Activated CD8-positive, alpha-beta memory T cell treated with anti-CD3 and anti-CD28 coated beads for 36 hours (primary cell): ENCODE measurements around the gene NUP214. TPM values are rescaled to one million over a fixed set of nuclear protein-coding genes. Genes with fewer than 3 reads are reported as not detected.

Source experiments
- CTCF ChIA-PET: fragments of 350-600 bp; sonication (Branson Sonifier 250); formaldehyde crosslinking; loops from one replicate; lab custom pipeline; 2021; ENCODE audit warnings: antibody characterized with exemption; lab: Charles Lee
- POLR2A ChIA-PET: fragments of 350-600 bp; sonication (Branson Sonifier 250); formaldehyde crosslinking; loops from one replicate; lab custom pipeline; 2021; ENCODE audit warnings: antibody characterized with exemption; lab: Charles Lee
- total RNA-seq, 2 experiments: library from RNA; stranded (reverse); gene quantifications; one replicate each; pipeline ENCODE4 v1.2.3, GENCODE V29; 2021

The NUP214 gene
- total RNA-seq = 10 to 100 TPM; 59.0 to 68.4 TPM

DNA sequence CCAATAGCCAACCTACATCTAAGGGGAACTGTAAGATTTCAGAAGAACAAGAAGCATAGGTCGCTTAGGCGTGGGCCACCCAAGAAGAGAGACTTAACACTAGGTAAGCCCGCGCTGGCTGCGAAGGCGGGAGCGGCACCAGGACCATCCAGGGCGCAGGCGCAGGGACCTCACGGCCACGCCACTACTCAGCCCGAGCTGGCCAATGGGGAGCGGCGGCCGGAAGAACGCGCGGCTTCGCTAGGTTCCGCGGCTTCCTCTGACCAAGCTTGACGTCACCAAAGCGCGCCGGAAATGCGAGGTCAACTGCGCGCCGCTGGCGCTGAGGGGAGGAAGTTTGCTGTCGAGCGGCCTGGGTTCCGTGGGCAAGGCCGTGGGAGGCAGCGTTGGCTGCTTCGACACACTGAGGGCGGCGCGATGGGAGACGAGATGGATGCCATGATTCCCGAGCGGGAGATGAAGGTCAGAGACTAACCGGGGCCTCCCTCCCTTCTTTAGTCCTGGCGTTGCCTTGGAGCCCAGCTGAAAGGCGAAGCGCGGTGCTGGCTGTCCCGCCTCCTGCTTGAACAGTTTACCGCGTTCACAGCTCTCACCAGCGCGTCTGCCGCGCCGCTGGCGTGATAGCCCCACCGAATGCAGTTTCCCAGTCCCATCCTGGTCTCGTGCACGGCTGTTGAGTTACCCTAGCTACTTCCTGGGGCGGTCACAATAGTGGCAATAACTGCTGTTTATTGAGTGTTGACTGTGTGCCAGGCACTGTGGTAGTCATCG, at the start of gene NUP214:
TSS of gene NUP214 (plus strand) at position 299 of the 771 bp plus-strand sequence. CDS start at position 418, 119 bp downstream.
- CTCF ChIA-PET = interaction anchor here (0.6 to 1.0 kb wide), 3 partner anchors 18 to 420 kb away, joined by 3 read pairs; no protein-coding TSS in a partner anchor
- POLR2A ChIA-PET = interaction anchor here (0.5 to 1.8 kb wide), 7 partner anchors 8 to 794 kb away, joined by 3 to 12 read pairs (median 5); no protein-coding TSS in a partner anchor

DNA sequence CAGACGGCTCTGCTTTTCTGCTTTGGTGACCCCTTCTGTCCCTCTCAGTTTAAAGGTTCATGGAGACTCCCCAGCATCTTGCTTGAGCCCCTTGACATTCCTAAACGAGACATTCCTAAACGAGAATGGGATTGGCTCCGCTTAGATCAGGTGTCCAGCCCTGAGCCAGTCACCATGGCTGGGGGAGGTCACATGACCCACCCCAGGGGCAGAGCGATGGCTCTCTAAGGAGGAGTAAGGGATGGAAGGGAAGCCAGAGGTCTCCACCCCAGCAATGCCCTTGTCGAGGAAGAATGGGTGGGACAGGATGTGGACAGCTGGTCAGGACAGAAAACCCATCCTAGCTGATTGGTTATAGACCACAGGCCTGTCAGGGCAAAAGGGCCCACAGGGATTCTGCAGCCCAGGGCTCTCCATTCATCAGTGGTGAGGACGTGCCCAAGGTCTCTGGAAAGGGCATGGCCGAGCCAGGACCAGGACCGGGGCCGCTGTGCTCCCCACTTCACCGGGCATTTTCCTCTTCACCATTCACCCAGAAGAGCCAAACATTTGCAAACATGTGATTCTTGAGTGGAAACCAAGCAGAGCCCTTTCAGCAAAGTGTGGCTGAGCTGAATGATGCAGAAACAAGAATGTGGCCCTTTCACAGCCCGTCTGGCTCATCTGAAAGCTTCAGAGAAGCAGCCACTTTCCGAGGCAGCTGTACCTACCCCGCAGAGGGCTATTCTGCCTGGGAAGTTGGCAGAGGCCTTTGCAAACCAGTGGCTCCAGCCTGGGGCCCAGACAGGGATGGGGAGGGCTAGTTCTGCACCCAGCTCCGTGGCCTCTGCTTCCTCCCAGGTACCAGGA, 48.8 kb upstream of the NUP214 start:
- POLR2A ChIA-PET = no interaction called here

DNA sequence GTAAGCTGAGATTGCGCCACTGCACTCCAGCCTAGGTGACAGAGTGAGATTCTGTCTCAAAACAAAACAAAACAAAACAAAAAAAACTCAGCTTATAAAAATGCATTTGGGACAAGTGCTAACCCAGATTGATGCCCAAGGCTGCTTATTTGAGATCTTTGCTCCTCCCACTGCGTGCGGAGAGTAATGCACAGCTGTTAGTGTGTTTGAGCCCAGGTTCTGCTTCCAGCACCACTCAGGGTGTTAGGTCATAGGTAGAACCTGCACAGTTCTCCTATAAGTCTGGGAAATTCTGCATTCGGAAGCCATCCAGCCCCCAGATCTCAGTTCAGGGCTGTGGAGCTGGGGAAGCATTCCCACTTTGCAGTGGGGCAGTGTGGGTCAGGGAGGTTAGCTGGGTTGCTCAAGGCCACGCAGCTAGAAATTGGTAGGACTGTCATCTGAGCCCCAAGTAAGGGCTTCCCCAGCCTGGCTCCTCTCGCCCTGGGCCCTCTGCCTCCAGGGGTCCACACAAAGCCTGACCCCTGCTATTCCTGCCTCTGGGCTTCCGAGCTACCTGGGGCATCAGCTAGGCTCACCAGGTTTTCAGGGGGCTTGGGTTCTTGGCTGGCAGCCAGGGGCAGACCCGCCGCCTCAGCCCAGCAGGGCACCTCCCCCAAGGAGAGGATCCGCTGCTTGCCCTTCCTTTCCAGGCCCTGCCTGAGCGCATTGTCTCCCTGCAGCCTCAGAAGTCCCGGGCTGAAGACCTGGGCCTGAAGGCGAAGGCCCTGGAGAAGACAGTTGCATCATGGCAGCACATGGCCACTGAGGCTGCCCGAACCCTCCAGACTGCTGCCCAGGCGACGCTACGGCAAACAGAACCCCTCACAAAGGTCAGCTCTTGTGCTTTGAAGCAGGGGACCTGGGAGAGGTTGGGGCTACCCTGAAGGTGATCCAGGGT, 46.7 kb upstream of the NUP214 start:
- POLR2A ChIA-PET = no interaction called here
- CTCF ChIA-PET = interaction anchor here (0.6 kb wide), 1 partner anchor 31 kb away, joined by 4 read pairs; no protein-coding TSS in a partner anchor

More for the DNA sequence above, 48.8 kb upstream of the NUP214 start:
- CTCF ChIA-PET = interaction anchor here (1.0 kb wide), 1 partner anchor 19 kb away, joined by 3 read pairs; no protein-coding TSS in a partner anchor

DNA sequence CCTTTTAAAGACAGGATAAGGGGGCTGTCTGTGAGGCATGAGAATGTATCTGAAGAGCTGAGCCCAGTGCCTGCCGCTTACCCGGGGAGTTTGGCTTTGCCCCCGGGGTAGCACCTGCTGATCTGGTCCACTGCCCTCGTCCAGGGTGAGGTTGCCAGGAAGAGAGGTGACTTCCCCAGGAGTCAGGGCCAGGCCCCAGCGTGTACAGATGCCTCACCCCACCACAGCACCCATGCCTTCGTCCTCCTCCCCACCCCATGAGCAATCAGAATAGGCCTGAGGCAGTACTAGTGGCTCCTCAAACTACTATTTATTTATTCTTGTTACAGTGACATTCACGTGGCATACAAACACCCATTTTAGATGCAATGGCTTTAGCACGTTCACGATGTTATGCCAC, 44.8 kb upstream of the NUP214 start:
- CTCF ChIA-PET = no interaction called here

DNA sequence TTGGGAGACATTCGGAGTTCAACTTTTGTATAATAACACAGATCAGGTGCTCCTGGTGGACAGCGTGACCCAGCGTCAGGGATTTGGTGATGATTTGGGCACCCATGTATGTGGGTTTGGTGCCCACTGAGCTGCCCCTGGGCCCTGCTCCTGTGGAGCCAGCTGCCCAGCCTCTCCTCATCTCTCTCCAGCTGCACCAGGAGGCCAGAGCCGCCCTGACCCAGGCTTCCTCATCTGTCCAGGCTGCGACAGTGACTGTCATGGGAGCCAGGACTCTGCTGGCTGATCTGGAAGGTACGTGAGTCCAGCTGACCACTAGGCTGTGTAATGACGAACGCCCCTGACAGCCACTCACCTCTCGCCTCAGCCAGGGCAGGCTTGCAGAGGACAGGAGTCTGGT, 43.5 kb upstream of the NUP214 start:
- ChIA-PET CTCF (no interaction called here), POLR2A (no interaction called here)

More for the DNA sequence above, 44.8 kb upstream of the NUP214 start:
- POLR2A ChIA-PET = no interaction called here

DNA sequence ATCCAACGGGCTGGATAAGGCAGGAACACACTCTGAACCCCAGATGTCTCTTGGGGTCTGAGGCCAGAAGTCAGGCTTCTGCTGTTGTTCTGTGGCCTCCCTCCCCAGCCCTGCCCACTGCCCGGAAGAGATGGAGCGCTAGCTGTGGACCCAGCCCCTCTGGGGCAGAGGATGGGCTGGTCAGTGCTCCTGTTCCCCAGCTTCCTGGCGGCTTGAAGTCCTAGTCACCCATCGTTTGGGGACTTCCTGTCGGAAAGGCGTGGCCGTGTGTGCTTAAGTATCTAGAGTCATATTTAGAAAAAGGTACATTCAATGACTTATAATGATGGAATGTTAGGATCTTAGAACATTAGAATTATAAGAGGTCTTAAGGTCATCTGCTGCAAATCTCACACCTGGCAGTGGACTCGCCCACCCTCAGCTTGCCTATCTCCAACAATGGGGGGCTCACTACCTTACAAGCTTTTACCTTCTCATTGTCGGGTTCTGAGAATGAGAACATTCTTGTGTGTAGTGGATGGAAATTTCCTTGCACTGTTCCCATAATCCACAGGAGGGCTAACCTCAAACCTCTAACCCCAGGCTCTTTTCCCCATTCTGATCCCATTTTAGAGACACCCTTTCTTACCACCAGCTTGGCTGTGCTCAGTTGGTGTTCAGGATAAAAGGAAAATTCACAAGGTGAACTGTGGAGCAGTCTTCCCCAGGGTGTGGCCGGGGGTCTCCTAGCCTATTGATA, 42.4 kb upstream of the NUP214 start:
- CTCF ChIA-PET = interaction anchor here (0.6 kb wide), 1 partner anchor 1676 kb away, joined by 4 read pairs; no protein-coding TSS in a partner anchor

DNA sequence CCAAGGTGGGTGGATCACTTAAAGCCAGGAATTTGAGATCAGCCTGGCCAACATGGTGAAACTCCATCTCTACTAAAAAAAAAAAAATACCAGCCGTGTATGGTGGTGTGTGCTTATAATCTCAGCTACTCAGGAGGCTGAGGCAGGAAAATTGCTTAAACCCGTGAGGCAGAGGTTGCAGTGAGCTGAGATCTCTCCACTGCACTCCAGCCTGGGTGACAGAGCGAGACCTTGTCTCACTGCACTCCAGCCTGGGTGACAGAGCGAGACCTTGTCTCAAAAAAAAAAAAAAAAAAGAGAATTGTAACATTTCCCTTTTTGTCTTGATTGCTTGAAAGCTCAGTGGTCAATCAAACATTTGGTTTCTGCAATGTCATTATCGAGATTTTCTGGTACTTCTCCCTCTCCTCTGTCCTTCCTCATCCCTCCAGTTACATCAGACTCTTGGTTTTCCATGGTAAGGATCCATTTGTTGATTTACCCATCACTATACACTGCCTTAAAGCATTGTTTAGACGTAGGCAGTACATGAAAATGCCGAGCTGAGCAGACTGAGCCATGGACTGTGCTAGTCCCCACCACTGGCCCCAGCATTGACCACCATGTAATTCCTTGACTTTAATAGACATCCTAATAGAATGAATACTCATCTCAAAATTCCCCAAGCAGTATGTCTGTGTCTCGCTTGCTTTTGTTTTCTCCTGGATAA, 40.6 kb upstream of the NUP214 start:
- ChIA-PET POLR2A (no interaction called here), CTCF (interaction anchor here (0.7 kb wide), 2 partner anchors 20 to 192 kb away, joined by 3 to 4 read pairs; no protein-coding TSS in a partner anchor)

More for the DNA sequence above, 42.4 kb upstream of the NUP214 start:
- POLR2A ChIA-PET = no interaction called here

DNA sequence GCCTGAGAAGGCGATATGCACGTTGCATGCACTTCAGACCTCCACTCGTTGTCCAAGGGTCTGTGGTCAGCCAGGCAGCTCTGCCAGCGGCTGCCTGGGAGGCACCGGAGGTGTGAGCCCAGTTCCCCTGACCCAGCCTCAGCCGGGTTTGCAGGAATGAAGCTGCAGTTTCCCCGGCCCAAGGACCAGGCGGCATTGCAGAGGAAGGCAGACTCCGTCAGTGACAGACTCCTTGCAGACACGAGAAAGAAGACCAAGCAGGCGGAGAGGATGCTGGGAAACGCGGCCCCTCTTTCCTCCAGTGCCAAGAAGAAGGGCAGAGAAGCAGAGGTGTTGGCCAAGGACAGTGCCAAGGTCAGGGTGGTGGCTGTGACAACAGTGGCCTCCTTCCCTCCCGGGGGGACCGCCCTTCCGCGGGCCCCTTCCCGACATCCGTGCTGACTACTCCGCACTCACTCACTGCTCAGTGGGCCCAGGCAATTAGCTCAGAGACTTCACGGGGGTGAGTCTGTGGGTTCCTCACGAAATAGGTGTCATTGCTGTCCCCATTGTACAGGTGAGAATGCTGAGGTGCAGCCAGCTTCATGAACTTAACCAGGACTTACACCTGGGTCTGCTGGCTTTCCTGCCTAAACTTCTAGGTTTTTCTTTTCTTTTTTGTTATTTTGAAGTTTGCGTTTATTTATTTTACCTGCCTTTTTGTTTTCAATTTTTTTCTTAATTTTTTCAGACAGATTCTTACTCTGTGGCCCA, 39.8 kb upstream of the NUP214 start:
- ChIA-PET POLR2A (no interaction called here), CTCF (interaction anchor here (0.7 kb wide), 1 partner anchor 20 kb away, joined by 4 read pairs; no protein-coding TSS in a partner anchor)

DNA sequence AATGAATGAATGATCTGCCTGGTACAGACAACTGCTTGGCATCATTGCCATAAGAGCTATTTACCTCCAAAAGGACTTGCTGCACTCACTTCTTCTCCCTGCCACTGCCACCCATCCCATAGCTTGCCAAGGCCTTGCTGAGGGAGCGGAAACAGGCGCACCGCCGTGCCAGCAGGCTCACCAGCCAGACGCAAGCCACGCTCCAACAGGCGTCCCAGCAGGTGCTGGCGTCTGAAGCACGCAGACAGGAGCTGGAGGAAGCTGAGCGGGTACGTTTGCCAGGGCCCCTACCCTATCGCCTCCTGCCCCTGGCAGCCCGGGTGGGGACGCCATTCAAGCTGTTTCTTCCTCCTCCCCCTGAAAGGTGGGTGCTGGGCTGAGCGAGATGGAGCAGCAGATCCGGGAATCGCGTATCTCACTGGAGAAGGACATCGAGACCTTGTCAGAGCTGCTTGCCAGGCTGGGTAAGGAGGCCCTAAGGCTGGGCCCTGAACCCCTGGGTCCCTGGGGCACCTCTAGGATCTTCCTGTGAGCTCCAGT, 38.0 kb upstream of the NUP214 start:
- CTCF ChIA-PET = no interaction called here
- POLR2A ChIA-PET = no interaction called here

DNA sequence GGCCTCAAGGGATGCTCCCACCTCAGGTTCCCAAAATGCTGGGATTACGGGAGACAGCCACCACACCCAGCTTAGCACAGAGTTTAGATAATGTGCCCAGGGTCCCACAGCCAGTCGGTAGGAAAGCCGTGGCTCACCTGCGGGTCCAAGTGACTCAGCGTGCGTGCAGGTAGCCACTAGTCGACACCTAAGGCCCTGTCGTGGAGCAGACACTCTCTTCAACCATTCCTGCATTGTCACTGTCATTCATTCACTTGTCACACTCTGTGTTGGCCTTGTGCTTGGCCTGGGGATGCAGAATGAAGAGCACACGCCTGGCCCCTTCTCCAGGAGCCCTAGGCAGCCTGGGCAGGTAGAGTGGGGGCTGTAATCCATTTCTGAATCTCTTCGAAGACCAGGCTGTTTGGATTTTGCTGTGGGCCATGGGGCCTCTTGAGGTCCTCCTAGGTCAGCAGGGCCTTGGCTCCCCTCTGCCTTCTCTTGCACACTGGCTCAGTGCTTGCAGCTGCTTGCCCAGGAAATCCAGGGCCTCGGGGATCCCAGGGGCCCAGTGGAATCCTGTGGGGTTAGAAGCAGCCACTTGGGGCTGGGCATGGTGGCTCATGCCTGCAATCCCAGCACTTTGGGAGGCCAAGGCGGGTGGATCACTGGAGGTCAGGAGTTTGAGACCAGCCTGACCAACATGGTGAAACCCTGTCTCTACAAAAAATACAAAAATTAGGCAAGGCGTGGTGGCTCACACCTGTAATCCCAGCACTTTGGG, 35.2 kb upstream of the NUP214 start:
- POLR2A ChIA-PET = no interaction called here
- CTCF ChIA-PET = no interaction called here

DNA sequence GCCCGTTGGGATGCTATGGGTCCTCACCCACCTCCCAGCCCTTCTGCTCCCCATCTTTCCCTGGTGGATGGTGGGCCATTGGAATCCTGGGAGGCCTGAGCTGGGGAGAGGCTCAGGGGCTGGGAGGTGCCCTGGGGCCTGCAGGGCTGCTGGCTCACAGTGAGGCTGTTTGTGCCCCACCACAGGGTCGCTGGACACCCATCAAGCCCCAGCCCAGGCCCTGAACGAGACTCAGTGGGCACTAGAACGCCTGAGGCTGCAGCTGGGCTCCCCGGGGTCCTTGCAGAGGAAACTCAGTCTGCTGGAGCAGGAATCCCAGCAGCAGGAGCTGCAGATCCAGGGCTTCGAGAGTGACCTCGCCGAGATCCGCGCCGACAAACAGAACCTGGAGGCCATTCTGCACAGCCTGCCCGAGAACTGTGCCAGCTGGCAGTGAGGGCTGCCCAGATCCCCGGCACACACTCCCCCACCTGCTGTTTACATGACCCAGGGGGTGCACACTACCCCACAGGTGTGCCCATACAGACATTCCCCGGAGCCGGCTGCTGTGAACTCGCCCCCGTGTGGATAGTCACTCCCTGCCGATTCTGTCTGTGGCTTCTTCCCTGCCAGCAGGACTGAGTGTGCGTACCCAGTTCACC, 33.9 kb upstream of the NUP214 start:
- ChIA-PET CTCF (interaction anchor here (0.5 kb wide), 1 partner anchor 208 kb away, joined by 3 read pairs; no protein-coding TSS in a partner anchor), POLR2A (no interaction called here)

DNA sequence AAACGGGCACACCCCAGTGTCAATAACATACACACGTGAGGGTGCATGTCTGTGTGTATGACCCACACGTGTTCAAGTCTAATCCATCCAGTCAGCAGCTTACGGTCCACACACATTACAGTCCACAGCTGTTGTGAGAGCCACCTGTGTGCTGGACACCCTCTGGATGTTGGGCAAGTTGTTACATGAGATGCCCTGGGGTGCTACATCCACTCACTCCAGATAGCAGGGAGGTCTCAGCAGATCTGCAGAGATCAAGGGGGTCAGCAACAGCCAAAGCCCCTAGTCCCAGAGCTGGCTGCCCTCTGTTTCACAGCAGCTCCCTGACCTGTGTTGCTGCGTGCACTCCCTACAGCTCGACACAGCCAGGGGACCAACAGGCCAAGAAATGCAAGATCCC, 33.4 kb upstream of the NUP214 start:
- ChIA-PET CTCF (interaction anchor here (0.5 kb wide), 1 partner anchor 208 kb away, joined by 3 read pairs; no protein-coding TSS in a partner anchor), POLR2A (no interaction called here)

DNA sequence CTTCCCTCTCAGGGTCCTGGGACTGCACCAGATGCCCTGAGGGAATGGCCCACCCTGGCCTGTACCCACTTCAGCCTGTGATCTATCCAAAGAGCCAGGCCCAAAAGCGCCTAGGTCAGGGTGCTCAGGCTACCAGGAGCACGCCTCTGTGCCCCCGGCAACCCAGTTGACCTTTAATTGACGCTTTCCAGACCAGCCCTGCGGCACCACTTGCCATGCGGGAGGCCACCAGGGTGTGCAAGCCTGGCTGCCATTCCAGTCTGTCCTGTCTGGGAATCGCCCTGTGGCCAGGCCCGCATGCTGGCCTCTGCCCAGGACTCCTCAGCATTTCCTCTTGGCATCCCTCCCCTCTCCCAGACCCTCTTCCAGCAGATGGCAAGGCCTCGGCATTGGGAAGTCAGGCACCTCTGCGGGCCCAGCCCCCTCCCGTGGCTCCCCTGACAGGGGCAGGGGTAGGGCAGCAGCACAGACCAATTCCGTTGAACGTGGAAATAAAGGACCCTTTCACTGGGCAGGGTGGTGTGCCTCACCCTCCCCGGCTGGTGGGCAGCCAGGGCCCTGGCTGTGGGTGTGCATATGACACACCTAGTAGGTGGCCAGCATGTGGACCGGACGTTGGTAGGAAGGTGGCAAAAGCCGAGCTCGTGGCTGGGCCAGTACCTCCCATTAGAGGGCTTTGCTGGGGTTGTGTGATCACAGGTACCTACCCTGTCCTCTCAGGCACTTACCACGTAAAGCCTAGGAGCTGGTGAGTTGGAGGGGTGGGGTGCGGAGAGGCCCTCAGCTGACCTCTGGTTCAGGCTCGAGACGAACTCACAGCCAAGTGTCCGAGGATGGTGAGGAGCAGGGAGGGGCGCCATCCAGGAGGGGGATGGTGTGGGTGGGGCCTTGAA, 32.6 kb upstream of the NUP214 start:
- POLR2A ChIA-PET = no interaction called here
- CTCF ChIA-PET = no interaction called here

DNA sequence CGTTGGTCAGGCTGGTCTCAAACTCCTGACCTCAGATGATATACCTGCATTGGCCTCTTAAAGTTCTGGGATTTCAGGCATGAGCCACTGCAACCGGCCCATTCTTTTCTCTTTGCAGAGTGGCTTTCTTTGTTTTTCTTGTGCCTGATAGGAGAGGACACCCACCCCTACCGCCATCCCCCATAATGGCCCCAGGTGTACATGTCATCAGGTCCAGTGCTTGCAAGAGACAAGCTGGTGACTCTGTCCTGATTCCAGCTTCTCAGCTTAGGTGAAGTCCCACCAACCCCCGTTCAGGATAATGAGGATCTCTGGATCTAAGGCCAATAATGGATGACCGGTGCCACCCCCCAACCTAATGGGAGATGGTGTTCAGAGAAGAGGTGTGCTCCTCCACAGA, 31.4 kb upstream of the NUP214 start:
- POLR2A ChIA-PET = no interaction called here
- CTCF ChIA-PET = no interaction called here
